ENCODE results near the gene TOGARAM2. TPM values are rescaled to one million over a fixed set of nuclear protein-coding genes. Genes with fewer than 3 reads are reported as not detected.

TOGARAM2 gene
- total RNA-seq, 1 donor from 2014 or later: not detected

GRCh38 chr2:29014811-29015421 is 33.8 kb downstream of the TOGARAM2 start:
- DNase-seq: no peak
- H3K36me3 Mint-ChIP-seq (ENCODE audit: unreplicated experiment): no peaks in the 10 kb centered on the region
- H3K27me3 Mint-ChIP-seq (ENCODE audit: unreplicated experiment): peaks cover 7% of the 10 kb centered on the region
- H3K4me1 Mint-ChIP-seq (ENCODE audit: low read depth, unreplicated experiment): no peaks in the 10 kb centered on the region
- peaks cover 15% of the 10 kb centered on the region for H3K9me3 Mint-ChIP-seq (ENCODE audit: unreplicated experiment)
- no peak overlapping the region for H3K4me3 Mint-ChIP-seq (ENCODE audit: unreplicated experiment)
- H3K27ac Mint-ChIP-seq (ENCODE audit: unreplicated experiment): no peak overlapping the region
- TF ChIP-seq, protein P1, sequence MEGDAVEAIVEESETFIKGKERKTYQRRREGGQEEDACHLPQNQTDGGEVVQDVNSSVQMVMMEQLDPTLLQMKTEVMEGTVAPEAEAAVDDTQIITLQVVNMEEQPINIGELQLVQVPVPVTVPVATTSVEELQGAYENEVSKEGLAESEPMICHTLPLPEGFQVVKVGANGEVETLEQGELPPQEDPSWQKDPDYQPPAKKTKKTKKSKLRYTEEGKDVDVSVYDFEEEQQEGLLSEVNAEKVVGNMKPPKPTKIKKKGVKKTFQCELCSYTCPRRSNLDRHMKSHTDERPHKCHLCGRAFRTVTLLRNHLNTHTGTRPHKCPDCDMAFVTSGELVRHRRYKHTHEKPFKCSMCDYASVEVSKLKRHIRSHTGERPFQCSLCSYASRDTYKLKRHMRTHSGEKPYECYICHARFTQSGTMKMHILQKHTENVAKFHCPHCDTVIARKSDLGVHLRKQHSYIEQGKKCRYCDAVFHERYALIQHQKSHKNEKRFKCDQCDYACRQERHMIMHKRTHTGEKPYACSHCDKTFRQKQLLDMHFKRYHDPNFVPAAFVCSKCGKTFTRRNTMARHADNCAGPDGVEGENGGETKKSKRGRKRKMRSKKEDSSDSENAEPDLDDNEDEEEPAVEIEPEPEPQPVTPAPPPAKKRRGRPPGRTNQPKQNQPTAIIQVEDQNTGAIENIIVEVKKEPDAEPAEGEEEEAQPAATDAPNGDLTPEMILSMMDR (IDR thresholded peaks at IDR 0.05; ENCODE audit: partially characterized antibody, unreplicated experiment): no peak

DNA sequence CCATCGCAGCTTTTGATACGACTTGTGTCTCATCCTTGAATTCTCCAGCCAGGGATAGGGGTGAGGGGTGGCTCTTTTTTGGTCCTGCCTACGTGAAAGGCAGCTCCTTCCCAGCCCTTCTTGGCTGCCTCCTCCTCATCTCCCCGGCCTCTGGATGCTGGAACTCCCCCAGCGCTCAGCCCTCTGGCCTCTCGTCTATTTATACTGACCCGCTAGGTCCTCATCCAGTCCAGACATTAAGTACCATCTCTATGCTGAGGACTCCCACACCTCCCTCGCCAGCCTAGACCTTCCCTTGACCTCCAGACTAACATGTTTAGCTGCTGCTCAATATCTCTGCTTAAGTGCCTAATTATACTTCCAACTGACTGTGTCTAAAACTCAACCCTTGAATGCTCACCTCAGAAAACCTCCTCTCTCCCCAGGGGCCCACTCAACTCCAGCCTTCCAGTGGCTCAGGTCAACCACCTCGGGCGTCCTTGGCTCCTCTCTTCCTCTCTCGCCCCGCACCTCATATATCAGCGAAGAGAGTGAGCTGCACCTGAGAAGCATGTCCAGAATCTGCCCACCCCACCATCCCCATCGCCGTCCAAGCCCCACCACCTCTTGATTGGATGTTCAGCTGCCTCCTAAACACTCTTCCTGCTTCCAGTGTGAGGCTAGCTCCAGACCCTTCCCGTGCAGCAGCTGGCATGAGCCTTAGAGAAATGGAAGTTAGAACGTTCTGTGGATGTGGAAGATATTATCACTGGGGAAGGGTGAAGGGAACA is 34.8 kb downstream of the TOGARAM2 start:
- H3K4me3 Mint-ChIP-seq (ENCODE audit: unreplicated experiment): no peak overlapping the region
- no peaks in the 10 kb centered on the region for H3K36me3 Mint-ChIP-seq (ENCODE audit: unreplicated experiment)
- H3K9me3 Mint-ChIP-seq (ENCODE audit: unreplicated experiment): peaks cover 13% of the 10 kb centered on the region
- peaks cover 7% of the 10 kb centered on the region for H3K27me3 Mint-ChIP-seq (ENCODE audit: unreplicated experiment)
- no peak overlapping the region for H3K27ac Mint-ChIP-seq (ENCODE audit: unreplicated experiment)
- no peak for DNase-seq
- TF ChIP-seq, protein P1 (IDR thresholded peaks at IDR 0.05; ENCODE audit: partially characterized antibody, unreplicated experiment): no peak
- H3K4me1 Mint-ChIP-seq (ENCODE audit: low read depth, unreplicated experiment): no peaks in the 10 kb centered on the region

DNA sequence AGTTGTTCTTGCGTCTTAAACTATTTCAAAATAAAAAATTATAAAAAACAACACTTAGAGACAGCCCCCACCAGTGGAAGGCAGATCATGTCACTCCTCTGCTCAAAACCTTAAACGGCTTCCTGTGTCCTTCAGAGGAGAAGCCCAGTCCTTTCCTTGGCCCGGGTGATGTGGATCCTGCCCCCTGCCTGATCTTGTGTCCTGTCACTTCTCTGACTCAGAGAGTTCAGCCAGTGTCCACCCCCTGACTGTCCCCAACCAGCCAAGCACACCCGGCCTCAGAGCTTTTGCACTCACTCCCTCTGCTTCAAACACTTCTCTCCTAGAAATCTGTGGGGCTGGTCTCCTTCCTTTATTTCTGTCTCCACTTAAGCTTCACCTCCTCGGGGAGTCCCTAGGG is 35.4 kb downstream of the TOGARAM2 start:
- no peak for DNase-seq
- TF ChIP-seq, protein P1 (IDR thresholded peaks at IDR 0.05; ENCODE audit: partially characterized antibody, unreplicated experiment): no peak
- H3K27me3 Mint-ChIP-seq (ENCODE audit: unreplicated experiment): peaks cover 7% of the 10 kb centered on the region
- peaks cover 2% of the 10 kb centered on the region for H3K4me1 Mint-ChIP-seq (ENCODE audit: low read depth, unreplicated experiment)
- peaks cover 13% of the 10 kb centered on the region for H3K9me3 Mint-ChIP-seq (ENCODE audit: unreplicated experiment)
- no peak overlapping the region for H3K4me3 Mint-ChIP-seq (ENCODE audit: unreplicated experiment)
- no peak overlapping the region for H3K27ac Mint-ChIP-seq (ENCODE audit: unreplicated experiment)
- no peaks in the 10 kb centered on the region for H3K36me3 Mint-ChIP-seq (ENCODE audit: unreplicated experiment)

DNA sequence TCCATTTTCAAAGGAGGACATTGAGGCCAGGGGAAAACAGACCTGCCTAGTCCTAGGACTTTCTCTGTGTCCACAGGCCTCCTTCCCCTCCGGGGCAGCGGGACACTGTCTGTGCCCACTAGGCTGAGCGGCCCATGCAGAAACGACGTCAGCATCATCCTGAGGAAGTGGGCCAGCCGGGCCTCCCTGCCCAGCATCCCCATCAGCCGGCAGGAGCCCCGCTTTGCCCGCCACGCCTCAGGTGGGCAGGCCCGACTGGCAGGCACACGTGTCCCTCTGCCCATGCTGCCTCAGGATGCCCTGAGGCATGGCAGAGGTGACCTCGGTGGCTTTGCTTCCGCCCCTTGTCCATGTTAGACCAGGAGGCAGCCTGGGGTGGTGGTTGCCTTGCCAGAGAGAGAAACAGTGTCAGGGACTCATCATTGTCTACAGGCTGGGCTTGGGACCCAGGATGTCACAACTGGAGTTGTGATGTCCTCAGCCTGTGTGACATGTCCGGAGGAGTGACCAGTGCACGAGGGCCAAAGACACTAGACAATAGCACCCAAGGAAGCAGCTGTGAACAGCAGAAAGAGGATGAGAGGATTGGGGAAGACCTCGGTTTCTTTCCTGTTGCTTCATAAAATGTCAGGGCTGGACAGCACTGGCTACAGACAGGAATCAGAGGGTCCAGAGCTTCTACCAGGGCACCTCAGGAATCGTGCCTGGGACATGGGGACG is 36.8 kb downstream of the TOGARAM2 start:
- H3K4me3 Mint-ChIP-seq (ENCODE audit: unreplicated experiment): no peak overlapping the region
- no peak overlapping the region for H3K27ac Mint-ChIP-seq (ENCODE audit: unreplicated experiment)
- H3K36me3 Mint-ChIP-seq (ENCODE audit: unreplicated experiment): no peaks in the 10 kb centered on the region
- TF ChIP-seq, protein P1 (IDR thresholded peaks at IDR 0.05; ENCODE audit: partially characterized antibody, unreplicated experiment): no peak
- no peak for DNase-seq
- peaks cover 4% of the 10 kb centered on the region for H3K4me1 Mint-ChIP-seq (ENCODE audit: low read depth, unreplicated experiment)
- peaks cover 7% of the 10 kb centered on the region for H3K27me3 Mint-ChIP-seq (ENCODE audit: unreplicated experiment)
- peaks cover 13% of the 10 kb centered on the region for H3K9me3 Mint-ChIP-seq (ENCODE audit: unreplicated experiment)

Measured in glutamatergic neuron (in vitro differentiated cells).